HEK293 (cell line): ENCODE measurements around the gene SHOC2.

Source experiments
- CTCF ChIA-PET: fragments of 350-600 bp; formaldehyde crosslinking; extraction: SDS; loops from one replicate; lab custom pipeline; 2021; ENCODE audit warnings: antibody characterized with exemption; lab: Yijun Ruan, JAX
- POLR2A ChIA-PET: fragments of 300-600 bp; formaldehyde crosslinking; extraction: SDS; loops from one replicate; lab custom pipeline; 2020; ENCODE audit warnings: antibody characterized with exemption, inconsistent platforms; lab: Yijun Ruan, JAX
- H3K27ac ChIP-seq: fragments of 200-500 bp; sonication (Bioruptor generic); 2 replicates; pipeline ENCODE4 v1.5.1; 2014; ENCODE audit warnings: low read depth, low read length, control low read depth, inconsistent platforms; ENCODE audit errors: extremely low read depth
- H3K36me3 ChIP-seq, 2 experiments: fragments of 200-500 bp in 1 of 2; sonication (Bioruptor generic) in 1 of 2; 1 replicate in 1 of 2; 2 replicates in 1 of 2; pipeline ENCODE4 v1.5.1; 2014 to 2017; ENCODE audit warnings: inconsistent platforms in 2 of 2, low read length in 2 of 2; ENCODE audit not compliant: control insufficient read depth in 2 of 2, insufficient read depth in 1 of 2
- H3K4me1 ChIP-seq: fragments of 200-500 bp; sonication (Bioruptor generic); 2 replicates; pipeline ENCODE4 v1.5.1; 2014; ENCODE audit warnings: mild to moderate bottlenecking, low read length, inconsistent platforms; ENCODE audit not compliant: control insufficient read depth, insufficient read depth
- H3K4me3 ChIP-seq: 2 replicates; pipeline ENCODE4 v1.5.1; 2011; ENCODE audit warnings: low read depth, mild to moderate bottlenecking, control low read depth, low read length, moderate library complexity
- H3K9me3 ChIP-seq: fragments of 200-500 bp; sonication (Bioruptor generic); 2 replicates; pipeline ENCODE4 v1.5.1; 2014; ENCODE audit warnings: low read depth, low read length, inconsistent platforms; ENCODE audit not compliant: control insufficient read depth, insufficient read depth
- FEZF1 ChIP-seq: fragments of 450-650 bp; formaldehyde crosslinking; IDR thresholded peaks from 2 replicates; pipeline ENCODE4 v1.5.1; 2016; ENCODE audit warnings: missing biosample characterization, missing genetic modification characterization
- GLI4 ChIP-seq: fragments of 450-650 bp; formaldehyde crosslinking; IDR thresholded peaks from 2 replicates; pipeline ENCODE4 v1.5.1; 2016; ENCODE audit warnings: missing biosample characterization, missing genetic modification characterization
- GLIS2 ChIP-seq: fragments of 450-650 bp; formaldehyde crosslinking; IDR thresholded peaks from 2 replicates; pipeline ENCODE4 v1.5.1; 2016; ENCODE audit warnings: missing biosample characterization, missing genetic modification characterization
- PBX3 ChIP-seq: sonication (generic); formaldehyde crosslinking; IDR thresholded peaks from 2 replicates; pipeline ENCODE4 v1.8.1; 2022; ENCODE audit warnings: mild to moderate bottlenecking, moderate library complexity, missing genetic modification reagents
- PRDM6 ChIP-seq: fragments of 450-650 bp; formaldehyde crosslinking; IDR thresholded peaks from 2 replicates; pipeline ENCODE4 v1.5.1; 2017; ENCODE audit warnings: missing biosample characterization, missing genetic modification characterization
- ZNF146 ChIP-seq: fragments of 450-650 bp; formaldehyde crosslinking; IDR thresholded peaks from 2 replicates; pipeline ENCODE4 v1.5.1; 2016; ENCODE audit warnings: missing biosample characterization, missing genetic modification characterization
- ZNF221 ChIP-seq: fragments of 450-650 bp; formaldehyde crosslinking; IDR thresholded peaks from 2 replicates; pipeline ENCODE4 v1.5.1; 2017; ENCODE audit warnings: missing biosample characterization, missing genetic modification characterization, borderline replicate concordance
- ZNF335 ChIP-seq: fragments of 450-650 bp; formaldehyde crosslinking; conservative IDR thresholded peaks from 2 replicates; pipeline ENCODE4 v1.5.1; 2016; ENCODE audit warnings: missing biosample characterization, missing genetic modification characterization
- ZNF426 ChIP-seq: fragments of 450-650 bp; formaldehyde crosslinking; IDR thresholded peaks from 2 replicates; pipeline ENCODE4 v1.5.1; 2017; ENCODE audit warnings: missing biosample characterization, missing genetic modification characterization, mild to moderate bottlenecking, inconsistent platforms, moderate library complexity
- ZNF658 ChIP-seq: fragments of 450-650 bp; formaldehyde crosslinking; IDR thresholded peaks from 2 replicates; pipeline ENCODE4; 2016; ENCODE audit warnings: missing biosample characterization, missing genetic modification characterization
- ZSCAN5A ChIP-seq: fragments of 450-650 bp; formaldehyde crosslinking; IDR thresholded peaks from 2 replicates; pipeline ENCODE4 v1.5.1; 2016; ENCODE audit warnings: missing biosample characterization, missing genetic modification characterization

SHOC2 gene

GRCh38 chr10:110966146-110966545 is 46.7 kb downstream of the SHOC2 start:
- TF ChIP-seq ZNF426 (tag by site-specific recombination) (no peak), PBX3 (CRISPR knock-in tag) (no peak), ZNF658 (tag by site-specific recombination) (no peak)
- TF ChIP-seq, all 188 proteins: peak for 0
- CTCF ChIA-PET: interaction anchor here (0.6 kb wide), 1 partner anchor 962 kb away, joined by 4 read pairs; no protein-coding TSS in a partner anchor

GRCh38 chr10:110967009-110967630 is 47.7 kb downstream of the SHOC2 start:
- no peak overlapping the region for H3K27ac ChIP-seq
- H3K36me3 ChIP-seq: no peaks in the 10 kb centered on the region; a peak in 1 of 3 replicates
- ChIA-PET CTCF (no interaction called here), POLR2A (no interaction called here)
- no peaks in the 10 kb centered on the region for H3K9me3 ChIP-seq
- TF ChIP-seq ZNF335 (tag by site-specific recombination) (no peak), GLIS2 (tag by site-specific recombination) (no peak), ZSCAN5A (no peak)
- peaks cover 7% of the 10 kb centered on the region; the same call in 1 of the 2 replicates for H3K4me1 ChIP-seq
- no peak overlapping the region for H3K4me3 ChIP-seq

More at GRCh38 chr10:110966146-110966545, 46.7 kb downstream of the SHOC2 start:
- POLR2A ChIA-PET: no interaction called here
- Histone ChIP-seq H3K36me3 (no peaks in the 10 kb centered on the region; a peak in 1 of 3 replicates), H3K4me1 (peaks cover 7% of the 10 kb centered on the region; the same call in 1 of the 2 replicates), H3K9me3 (no peaks in the 10 kb centered on the region), H3K4me3 (no peak overlapping the region), H3K27ac (no peak overlapping the region)

- POLR2A ChIA-PET: no interaction called here
- H3K4me3 ChIP-seq: no peak overlapping the region
- H3K36me3 ChIP-seq: no peaks in the 10 kb centered on the region; a peak in 1 of 3 replicates
- no peak for TF ChIP-seq GLI4 (tag by site-specific recombination)
- TF ChIP-seq ZNF146 (tag by site-specific recombination): peak; percentile 77
- H3K9me3 ChIP-seq: no peaks in the 10 kb centered on the region
- H3K4me1 ChIP-seq: peaks cover 7% of the 10 kb centered on the region; the same call in 1 of the 2 replicates
- CTCF ChIA-PET: no interaction called here
- H3K27ac ChIP-seq: no peak overlapping the region
Measured at GRCh38 chr10:110967645-110968044, 48.2 kb downstream of the SHOC2 start.

GRCh38 chr10:110969183-110969582 is 49.8 kb downstream of the SHOC2 start:
- TF ChIP-seq FEZF1 (tag by site-specific recombination) (peak; percentile 39; the same call in 1 of the 2 replicates), PRDM6 (tag by site-specific recombination) (peak; percentile 51; the same call in 1 of the 2 replicates), ZNF221 (tag by site-specific recombination) (no peak)
- no peak overlapping the region for H3K4me3 ChIP-seq
- H3K9me3 ChIP-seq: no peaks in the 10 kb centered on the region
- ChIA-PET CTCF (no interaction called here), POLR2A (no interaction called here)
- H3K36me3 ChIP-seq: no peaks in the 10 kb centered on the region; a peak in 1 of 3 replicates
- H3K4me1 ChIP-seq: peaks cover 7% of the 10 kb centered on the region; the same call in 1 of the 2 replicates
- H3K27ac ChIP-seq: no peak overlapping the region
